GM23248 (cell line): Measurements from ENCODE around the gene SEMA4G. TPM values are rescaled to one million over a fixed set of nuclear protein-coding genes. Genes with fewer than 3 reads are reported as not detected.

Source experiments
- DNase-seq: peaks from one replicate; pipeline ENCODE4 v3.0.0-alpha.2; 2015
- H2AFZ ChIP-seq: fragments of 200-600 bp; sonication (generic); 2 replicates; pipeline ENCODE4 v1.6.1; 2016; ENCODE audit warnings: antibody characterized with exemption
- H3F3A ChIP-seq: fragments of 200-600 bp; sonication (generic); 2 replicates; pipeline ENCODE4 v1.6.1; 2016; ENCODE audit warnings: mild to moderate bottlenecking, antibody characterized with exemption, mixed run types; ENCODE audit not compliant: insufficient read depth
- H3K27ac ChIP-seq: fragments of 200-600 bp; sonication (generic); 2 replicates; pipeline ENCODE4 v1.5.1; 2016; ENCODE audit warnings: mild to moderate bottlenecking
- H3K27me3 ChIP-seq: fragments of 200-600 bp; sonication (generic); replicated peaks from 2 replicates; pipeline ENCODE4 v1.6.1; 2016; ENCODE audit warnings: mild to moderate bottlenecking; ENCODE audit not compliant: insufficient read depth
- H3K36me3 ChIP-seq: fragments of 200-600 bp; sonication (generic); 2 replicates; pipeline ENCODE4 v1.6.1; 2016; ENCODE audit warnings: low read depth, mild to moderate bottlenecking
- H3K4me1 ChIP-seq: fragments of 200-600 bp; sonication (generic); 2 replicates; pipeline ENCODE4 v1.6.1; 2016; ENCODE audit warnings: mild to moderate bottlenecking; ENCODE audit not compliant: insufficient read depth
- H3K4me2 ChIP-seq: fragments of 200-600 bp; sonication (generic); one replicate; pipeline ENCODE4 v1.6.1; 2016; ENCODE audit warnings: mild to moderate bottlenecking; ENCODE audit not compliant: unreplicated experiment
- H3K4me3 ChIP-seq: fragments of 200-600 bp; sonication (generic); 2 replicates; pipeline ENCODE4 v1.5.1; 2016; ENCODE audit warnings: mild to moderate bottlenecking
- H3K79me2 ChIP-seq: fragments of 200-600 bp; sonication (generic); 2 replicates; pipeline ENCODE4 v1.6.1; 2016; ENCODE audit warnings: mild to moderate bottlenecking; ENCODE audit not compliant: insufficient read depth
- H3K9ac ChIP-seq: fragments of 200-600 bp; sonication (generic); 2 replicates; pipeline ENCODE4 v1.6.1; 2016; ENCODE audit warnings: mild to moderate bottlenecking
- H3K9me2 ChIP-seq: fragments of 200-600 bp; sonication (generic); 2 replicates; pipeline ENCODE4 v1.6.1; 2016; ENCODE audit warnings: mixed run types, mild to moderate bottlenecking, moderate library complexity; ENCODE audit not compliant: insufficient read depth
- H3K9me3 ChIP-seq: fragments of 200-600 bp; sonication (generic); one replicate; pipeline ENCODE4 v1.6.1; 2017; ENCODE audit warnings: low read depth
- H4K20me1 ChIP-seq: fragments of 200-600 bp; sonication (generic); 2 replicates; pipeline ENCODE4 v1.6.0; 2016; ENCODE audit not compliant: insufficient read depth
- EZH2 ChIP-seq: fragments of 200-600 bp; sonication (generic); IDR thresholded peaks from 2 replicates; pipeline ENCODE4 v1.6.1; 2018; ENCODE audit warnings: antibody characterized with exemption, mild to moderate bottlenecking; ENCODE audit not compliant: insufficient read depth, poor library complexity, severe bottlenecking
- EZH2phosphoT487 ChIP-seq: fragments of 200-600 bp; sonication (generic); IDR thresholded peaks from 2 replicates; pipeline ENCODE4 v1.6.1; 2018; ENCODE audit warnings: antibody characterized with exemption, moderate library complexity, mild to moderate bottlenecking, low read depth; ENCODE audit not compliant: insufficient read depth
- WGBS, 2 experiments: methylation state at CpG; one replicate each; pipeline ENCODE4 v1.1.6; 2015 to 2017; ENCODE audit warnings: low lambda C conversion rate in 2 of 2, low coverage in 1 of 2; ENCODE audit errors: missing lambda C conversion rate in 2 of 2; 5-methylcytosine and 5-hydroxymethylcytosine counted together
- in situ Hi-C: fragments of 300-500 bp; cut with MboI; formaldehyde crosslinking; loops from 2 replicates; pipeline ENCODE4 v1.15.0; 2020
- microRNA counts: library from miRNA; unstranded; fragments of <30 nt; microRNA quantifications from one replicate; lab custom pipeline; 2016
- microRNA-seq: library from miRNA; unstranded; fragments of <30 nt; microRNA quantifications from one replicate; pipeline ENCODE4, GENCODE V29; 2016; ENCODE audit warnings: borderline number of aligned reads
- polyA plus RNA-seq: library from polyadenylated mRNA; unstranded; fragments of >200 nt; fragmentation: Nextera tagmentation; extraction: Ambion mirVana; gene quantifications from 2 replicates; pipeline ENCODE4 v1.2.1, GENCODE V29; 2016
- small RNA-seq: library from RNA; depleted of rRNA; stranded (forward); fragments of <200 nt; gene quantifications from one replicate; pipeline ENCODE3, GENCODE V24; 2014; ENCODE audit warnings: low read depth, low replicate concordance
- total RNA-seq: library from RNA; depleted of rRNA; stranded (reverse); fragments of >200 nt; shearing (Covaris generic); gene quantifications from 2 replicates; pipeline ENCODE4 v1.2.3, GENCODE V29; 2014; rRNA removed

The SEMA4G gene
- total and polyA plus RNA-seq, 2 experiments from 2014 or later: 0.11 to 1.1 TPM

DNA sequence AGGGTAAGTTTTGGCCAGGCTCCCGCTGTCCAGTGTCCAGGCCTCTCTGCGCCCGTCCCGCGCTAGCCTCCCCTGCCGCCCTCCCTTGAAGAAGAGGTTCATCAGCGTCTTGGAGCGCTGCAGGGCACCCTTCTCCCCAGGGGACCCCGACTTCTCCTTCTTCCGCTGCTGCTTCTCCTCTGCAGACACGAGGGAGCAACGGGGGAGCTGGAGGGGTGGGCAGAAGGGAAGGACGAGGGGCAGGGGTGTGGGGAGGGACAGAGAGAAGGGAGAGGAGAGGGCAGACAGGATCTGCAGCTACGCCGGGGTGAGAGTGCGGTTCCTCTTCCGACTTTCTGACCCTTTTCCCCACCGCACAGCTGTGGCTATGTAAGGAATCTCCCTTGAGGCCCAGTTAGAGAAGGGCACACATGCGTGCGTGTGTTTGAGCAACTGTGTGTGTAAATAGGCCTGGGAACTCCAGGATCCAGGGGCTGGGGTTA lies 48.9 kb downstream of the SEMA4G start:
- no peaks in the 10 kb centered on the region for H3K36me3 ChIP-seq
- no peaks in the 10 kb centered on the region for H3K27me3 ChIP-seq
- H3K4me1 ChIP-seq: peaks cover 10% of the 10 kb centered on the region
- no peak overlapping the region for H3K4me3 ChIP-seq
- TF ChIP-seq EZH2: no peak
- no peak for TF ChIP-seq EZH2phosphoT487
- H3K9me3 ChIP-seq: no peaks in the 10 kb centered on the region
- no peaks in the 10 kb centered on the region for H4K20me1 ChIP-seq
- 82 to 87% methylated on average over 12 to 20 of the region's 20 CpGs for WGBS, 2 experiments
- DNase-seq: no peak
- no peak overlapping the region for H2AFZ ChIP-seq
- no peak overlapping the region for H3K9ac ChIP-seq
- 0 out of 2 replicates have a peak, but pooled peaks cover 12% of the 10 kb centered on the region for H3F3A ChIP-seq
- in situ Hi-C loops: no loop called here
- H3K9me2 ChIP-seq: no peaks in the 10 kb centered on the region
- H3K4me2 ChIP-seq: no peak overlapping the region
- H3K27ac ChIP-seq: no peak overlapping the region
- no peaks in the 10 kb centered on the region for H3K79me2 ChIP-seq

DNA sequence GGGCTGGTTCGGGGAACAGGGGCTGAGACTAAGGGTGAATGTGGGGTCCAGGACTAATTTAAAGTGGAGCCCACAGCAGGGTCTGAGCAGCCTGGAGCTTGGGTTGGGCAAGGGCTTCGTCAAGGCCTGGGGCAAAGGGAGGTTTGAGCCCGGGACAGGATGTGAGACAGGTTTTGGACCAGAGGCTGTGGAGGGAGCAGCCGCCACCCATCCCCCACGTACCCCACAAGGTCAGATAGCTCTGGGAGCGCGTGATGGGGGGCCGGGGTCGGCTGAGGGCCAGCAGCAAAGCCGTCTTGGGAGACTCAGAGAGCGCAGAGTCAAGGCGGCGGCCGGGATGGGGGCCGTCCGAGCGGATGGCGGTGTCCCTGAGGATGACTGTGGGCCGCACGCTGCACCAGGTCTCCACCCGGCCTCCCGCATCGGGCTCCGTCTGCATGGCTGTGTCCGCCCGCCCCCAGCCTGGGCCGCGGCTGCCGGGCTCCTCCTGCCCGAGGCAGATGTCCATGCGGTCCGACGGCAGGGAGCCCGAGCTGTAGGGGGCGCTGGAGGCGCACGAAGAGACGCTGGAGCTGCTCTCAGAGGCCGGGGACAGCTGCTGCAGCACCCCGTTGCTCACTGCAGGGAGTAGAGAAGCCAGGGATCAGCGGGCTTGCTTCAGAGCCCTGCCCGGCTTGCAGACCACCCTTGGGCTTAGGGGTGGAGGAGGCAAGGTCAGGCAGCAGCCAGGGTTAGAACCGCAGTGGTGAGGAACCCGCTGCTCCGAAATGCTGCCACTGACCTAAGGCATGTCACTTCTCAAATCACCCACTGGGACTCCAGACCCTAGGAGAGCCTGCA lies 49.5 kb downstream of the SEMA4G start:
- no peak overlapping the region for H3K27ac ChIP-seq
- peaks cover 6% of the 10 kb centered on the region for H3K4me1 ChIP-seq
- no peaks in the 10 kb centered on the region for H3K27me3 ChIP-seq
- TF ChIP-seq EZH2 (no peak), EZH2phosphoT487 (no peak)
- H3K79me2 ChIP-seq: no peaks in the 10 kb centered on the region
- no peak overlapping the region for H2AFZ ChIP-seq
- H3K4me2 ChIP-seq: no peak overlapping the region
- H3K9me2 ChIP-seq: no peaks in the 10 kb centered on the region
- no peaks in the 10 kb centered on the region for H3K9me3 ChIP-seq
- H4K20me1 ChIP-seq: no peaks in the 10 kb centered on the region
- in situ Hi-C loops: no loop called here
- H3K4me3 ChIP-seq: no peak overlapping the region
- WGBS, 2 experiments: 22 to 35% methylated on average over 27 to 45 of the region's 45 CpGs
- 0 out of 2 replicates have a peak, but pooled peaks cover 7% of the 10 kb centered on the region for H3F3A ChIP-seq
- H3K9ac ChIP-seq: no peak overlapping the region
- DNase-seq: peak; percentile 93
- H3K36me3 ChIP-seq: no peaks in the 10 kb centered on the region

MicroRNAs encoded within 50 kb of the gene (microRNA counts, 767-probe panel; counts per million panel counts)
- 447 counts per million, percentile 86 among the panel's probes with 10 or more counts for microRNA hsa-miR-608 (lab: Ali Mortazavi, UCI)

Small RNA genes within 50 kb of the gene (microRNA-seq; reads per million reads assigned to microRNA genes)
- not detected for gene MIR608

Small RNA genes within 50 kb of the gene (small RNA-seq; reads per million reads assigned to genes)
- not detected for gene MIR608

Other genes with a start within 250 kb of the SEMA4G start
- not detected in 2 replicates for gene PAX2, start 223.9 kb upstream of the SEMA4G start, total RNA-seq
- not detected in 2 replicates for gene PAX2, start 223.9 kb upstream of the SEMA4G start, polyA plus RNA-seq
- 15.6 and 18.2 TPM in 2 replicates for gene SLF2, start 56.5 kb upstream of the SEMA4G start, total RNA-seq
- 11.7 and 12.5 TPM in 2 replicates for gene SLF2, start 56.5 kb upstream of the SEMA4G start, polyA plus RNA-seq
- gene MRPL43, start 18.0 kb downstream of the SEMA4G start, total RNA-seq: 83.5 and 94.1 TPM in 2 replicates
- gene MRPL43, start 18.0 kb downstream of the SEMA4G start, polyA plus RNA-seq: 145 and 148 TPM in 2 replicates
- gene TWNK, start 18.0 kb downstream of the SEMA4G start, total RNA-seq: 3.4 and 4.4 TPM in 2 replicates
- 3.6 and 4.4 TPM in 2 replicates for gene TWNK, start 18.0 kb downstream of the SEMA4G start, polyA plus RNA-seq
- 95.2 and 113 TPM in 2 replicates for gene LZTS2, start 30.3 kb downstream of the SEMA4G start, total RNA-seq
- 51.1 and 54.8 TPM in 2 replicates for gene LZTS2, start 30.3 kb downstream of the SEMA4G start, polyA plus RNA-seq
- gene PDZD7, start 61.6 kb downstream of the SEMA4G start, total RNA-seq: 0.54 TPM in 1 of 2 replicates, not detected in the other
- 1.1 and 1.8 TPM in 2 replicates for gene PDZD7, start 61.6 kb downstream of the SEMA4G start, polyA plus RNA-seq
- gene SFXN3, start 61.7 kb downstream of the SEMA4G start, total RNA-seq: 79.8 and 103 TPM in 2 replicates
- gene SFXN3, start 61.7 kb downstream of the SEMA4G start, polyA plus RNA-seq: 58.8 and 61.7 TPM in 2 replicates
- gene KAZALD1, start 92.5 kb downstream of the SEMA4G start, total RNA-seq: 42.6 and 62.6 TPM in 2 replicates
- 34.1 and 34.4 TPM in 2 replicates for gene KAZALD1, start 92.5 kb downstream of the SEMA4G start, polyA plus RNA-seq
- not detected in 2 replicates for gene TLX1, start 161.8 kb downstream of the SEMA4G start, total RNA-seq
- gene TLX1, start 161.8 kb downstream of the SEMA4G start, polyA plus RNA-seq: not detected in 2 replicates